Effector CD8-positive, alpha-beta T cell (primary cell): Measurements from ENCODE around the gene INPPL1.

Source experiments
- DNase-seq: peaks from one replicate; lab custom pipeline; 2025; lab: John Stamatoyannopoulos, UW

Gene INPPL1

GRCh38 chr11:72218251-72218745 lies 6.3 kb upstream of the INPPL1 start:
- no peak for DNase-seq

GRCh38 chr11:72220696-72221363 lies 3.7 kb upstream of the INPPL1 start:
- no peak for DNase-seq

GRCh38 chr11:72221386-72222075 lies 3.0 kb upstream of the INPPL1 start:
- DNase-seq = no peak

- no peak for DNase-seq
Observed at GRCh38 chr11:72222106-72222891, 2.3 kb upstream of the INPPL1 start.

GRCh38 chr11:72222907-72223614 lies 1.5 kb upstream of the INPPL1 start:
- peak; percentile 89 for DNase-seq

- DNase-seq = peak; percentile 43
Observed at GRCh38 chr11:72223615-72224563, 678 bp upstream of the INPPL1 start.

- DNase-seq = no peak
Observed at GRCh38 chr11:72225411-72225951, 914 bp downstream of the INPPL1 start.

GRCh38 chr11:72226701-72227100 lies 2.1 kb downstream of the INPPL1 start:
- no peak for DNase-seq

GRCh38 chr11:72227316-72228228 lies 3.0 kb downstream of the INPPL1 start:
- DNase-seq = no peak

- no peak for DNase-seq
Observed at GRCh38 chr11:72228229-72228843, 3.8 kb downstream of the INPPL1 start.

GRCh38 chr11:72228844-72229231 lies 4.3 kb downstream of the INPPL1 start:
- no peak for DNase-seq

- DNase-seq = no peak
Observed at GRCh38 chr11:72229336-72229924, 4.9 kb downstream of the INPPL1 start.

GRCh38 chr11:72229925-72230763 lies 5.6 kb downstream of the INPPL1 start:
- no peak for DNase-seq

GRCh38 chr11:72230764-72231365 lies 6.3 kb downstream of the INPPL1 start:
- no peak for DNase-seq

GRCh38 chr11:72231396-72232259 lies 7.1 kb downstream of the INPPL1 start:
- no peak for DNase-seq
